ENCODE measurements around the gene LRBA. TPM values are rescaled to one million over a fixed set of nuclear protein-coding genes. Genes with fewer than 3 reads are reported as not detected.
"Not testable (repeated sequence)": the region's sequence is repeated elsewhere in the genome, so short reads cannot be mapped to it uniquely, and the experiment has no call there.

Gene LRBA
- total RNA-seq, 1 donor from 2014 or later, result 46.2 TPM

DNA sequence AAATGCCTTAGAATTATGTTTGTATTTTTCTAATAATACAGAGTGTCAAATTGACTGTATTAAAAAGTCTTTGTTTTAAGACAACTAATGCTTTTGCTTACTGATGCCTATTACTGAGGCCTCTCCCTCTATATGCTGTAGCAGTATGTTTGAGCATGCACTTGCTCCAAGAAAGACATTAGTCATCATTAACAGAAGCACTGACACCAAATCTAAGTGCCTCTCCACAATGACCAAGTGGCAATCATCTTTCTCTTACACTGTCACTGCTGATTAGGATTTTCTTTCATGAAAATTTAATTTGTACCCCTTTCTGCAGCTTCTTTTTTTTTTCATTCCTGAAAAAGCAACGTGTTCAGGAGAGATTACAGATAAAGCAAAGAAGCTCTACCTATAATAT lies 444.2 kb downstream of the LRBA start:
- no peaks in the 10 kb centered on the region for H3K36me3 ChIP-seq
- no peak overlapping the region for H3K27ac ChIP-seq
- H3K27me3 ChIP-seq (ENCODE audit: low read depth), result no peaks in the 10 kb centered on the region
- H3K4me3 ChIP-seq, result no peak overlapping the region
- DNase-seq (no peak), ATAC-seq (no peak)
- H3K4me1 ChIP-seq, result no peaks in the 10 kb centered on the region
- intact Hi-C loops (cut with DNase I), result no loop called here
- no peaks in the 10 kb centered on the region for H3K9me3 ChIP-seq
- TF ChIP-seq CTCF (IDR thresholded peaks at IDR 0.05), result no peak

DNA sequence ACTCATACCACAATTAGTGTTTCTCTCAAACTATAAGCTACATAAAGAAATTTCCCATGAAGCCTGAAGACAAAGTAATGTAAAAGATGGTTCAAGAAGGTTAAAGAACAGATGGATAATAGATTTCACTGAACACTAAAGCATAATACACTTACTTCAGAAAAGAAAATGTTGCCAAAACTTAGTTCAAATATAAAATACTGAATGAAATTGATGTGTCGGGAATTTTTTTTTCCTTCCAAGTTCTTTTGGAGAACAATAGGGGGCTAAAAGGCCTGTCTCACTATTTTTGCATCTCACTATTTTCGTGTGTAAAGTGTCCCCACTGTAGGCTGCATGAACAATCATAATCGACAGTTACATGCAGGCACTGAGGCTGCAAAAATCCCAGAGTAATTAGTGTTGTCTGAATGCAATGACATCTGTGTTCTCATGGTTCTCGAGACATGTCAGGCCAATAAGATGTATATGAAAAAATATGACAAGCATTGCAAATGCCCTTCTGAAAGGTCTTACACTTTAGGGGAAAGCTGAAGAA lies 445.0 kb downstream of the LRBA start:
- H3K4me1 ChIP-seq, result no peaks in the 10 kb centered on the region
- H3K27ac ChIP-seq, result no peak overlapping the region
- intact Hi-C loops (cut with DNase I), result no loop called here
- TF ChIP-seq CTCF (IDR thresholded peaks at IDR 0.05), result no peak
- no peaks in the 10 kb centered on the region for H3K36me3 ChIP-seq
- no peak for ATAC-seq
- DNase-seq, result no peak
- no peaks in the 10 kb centered on the region for H3K27me3 ChIP-seq (ENCODE audit: low read depth)
- no peaks in the 10 kb centered on the region for H3K9me3 ChIP-seq
- no peak overlapping the region for H3K4me3 ChIP-seq

DNA sequence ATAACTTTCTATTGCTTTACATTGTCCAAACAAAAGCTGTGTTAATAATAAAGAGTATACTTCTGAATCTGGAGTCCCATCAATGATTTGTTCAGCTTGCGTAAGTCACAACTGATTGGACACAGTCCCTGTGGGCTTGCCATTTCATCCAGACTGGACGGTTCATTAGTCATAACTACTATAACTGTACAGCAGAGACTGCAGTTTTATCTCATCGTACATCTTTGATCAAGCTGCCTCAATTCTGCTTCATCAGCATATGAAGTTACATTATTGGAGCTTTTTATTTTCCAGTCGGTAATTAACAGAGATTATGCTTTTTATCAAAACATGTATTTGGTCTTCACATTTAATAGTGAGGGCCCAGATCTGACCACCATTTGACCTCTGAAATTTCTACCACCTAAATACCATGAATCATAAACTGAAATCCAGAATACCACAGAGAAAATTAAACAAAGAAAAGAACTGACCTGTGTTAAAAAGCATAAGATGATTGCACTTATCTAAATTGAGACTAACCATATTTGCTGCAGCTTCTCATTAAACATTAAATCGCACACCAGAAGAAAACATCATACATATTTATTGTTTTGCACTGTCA lies 445.6 kb downstream of the LRBA start:
- Histone ChIP-seq H3K27me3 (ENCODE audit: low read depth) (no peaks in the 10 kb centered on the region), H3K4me1 (no peaks in the 10 kb centered on the region), H3K36me3 (no peaks in the 10 kb centered on the region), H3K4me3 (no peak overlapping the region), H3K27ac (no peak overlapping the region), H3K9me3 (no peaks in the 10 kb centered on the region)
- TF ChIP-seq CTCF (IDR thresholded peaks at IDR 0.05), result no peak
- ATAC-seq (no peak), DNase-seq (no peak)
- intact Hi-C loops (cut with DNase I), result no loop called here

DNA sequence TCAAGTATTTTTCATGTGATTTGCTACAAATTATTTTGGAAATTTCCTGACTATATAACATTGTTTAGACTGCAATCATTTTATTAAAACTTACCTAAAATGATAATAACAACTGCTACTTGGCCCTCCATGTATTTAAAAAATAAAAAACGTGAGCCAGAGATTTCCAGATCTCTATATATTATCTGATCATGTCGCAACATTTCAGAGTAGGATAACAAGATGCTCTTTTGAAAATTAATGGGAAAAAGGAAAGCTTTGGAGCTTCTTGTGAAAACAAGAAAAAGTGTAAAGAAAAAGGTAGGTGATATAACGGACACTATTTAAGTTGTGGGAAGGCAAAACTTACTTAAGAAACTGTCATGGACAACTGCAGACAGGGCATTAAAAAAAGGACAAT lies 448.0 kb downstream of the LRBA start:
- ATAC-seq, result no peak
- H3K27me3 ChIP-seq (ENCODE audit: low read depth), result no peaks in the 10 kb centered on the region

DNA sequence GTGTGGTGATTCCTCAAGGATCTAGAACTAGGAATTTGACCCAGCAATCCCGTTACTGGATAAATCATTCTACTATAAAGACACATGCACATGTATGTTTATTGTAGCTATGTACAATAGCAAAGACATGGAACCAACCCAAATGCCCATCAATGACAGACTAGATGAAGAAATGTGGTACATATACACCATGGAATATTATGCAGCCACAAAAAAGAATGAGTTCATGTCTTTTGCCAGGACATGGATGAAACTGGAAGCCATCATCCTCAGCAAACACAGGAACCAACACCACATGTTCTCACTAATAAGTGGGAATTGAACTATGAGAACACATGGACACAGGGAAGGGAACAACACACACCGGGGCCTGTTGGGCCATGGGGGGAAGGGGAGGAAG lies 450.1 kb downstream of the LRBA start:
- H3K27me3 ChIP-seq (ENCODE audit: low read depth); intact Hi-C loops (cut with DNase I); H3K4me3 ChIP-seq; H3K36me3 ChIP-seq; ATAC-seq; H3K4me1 ChIP-seq; DNase-seq; H3K27ac ChIP-seq; H3K9me3 ChIP-seq: not testable (repeated sequence)

More for the DNA sequence above, 448.0 kb downstream of the LRBA start:
- no peaks in the 10 kb centered on the region for H3K36me3 ChIP-seq
- H3K4me3 ChIP-seq, result no peak overlapping the region
- H3K9me3 ChIP-seq, result no peaks in the 10 kb centered on the region
- DNase-seq, result no peak
- intact Hi-C loops (cut with DNase I), result no loop called here
- TF ChIP-seq CTCF (IDR thresholded peaks at IDR 0.05), result no peak
- no peak overlapping the region for H3K27ac ChIP-seq
- no peaks in the 10 kb centered on the region for H3K4me1 ChIP-seq

- intact Hi-C loops (cut with DNase I), result no loop called here
- no peaks in the 10 kb centered on the region for H3K9me3 ChIP-seq
- H3K27me3 ChIP-seq (ENCODE audit: low read depth), result no peaks in the 10 kb centered on the region
- ATAC-seq (no peak), DNase-seq (no peak)
- no peak overlapping the region for H3K4me3 ChIP-seq
- no peaks in the 10 kb centered on the region for H3K4me1 ChIP-seq
- no peak overlapping the region for H3K27ac ChIP-seq
- no peaks in the 10 kb centered on the region for H3K36me3 ChIP-seq
- TF ChIP-seq CTCF (IDR thresholded peaks at IDR 0.05), result no peak
Observed at GRCh38 chr4:150562751-150563150, 452.3 kb downstream of the LRBA start.

Data from lower lobe of right lung (tissue), 2 donors.